K562 (cell line): ENCODE data around the gene MEDAG. TPM values are rescaled to one million over a fixed set of nuclear protein-coding genes. Genes with fewer than 3 reads are reported as not detected.

Source experiments
- ATAC-seq: fragments of 200-7000 bp; cut with Tn5 transposase; 3 replicates; pipeline ENCODE4 v1.9.1; 2020; ENCODE audit warnings: moderate library complexity
- BruUV-seq: library from RNA; stranded (reverse); fragments of 400-500 nt; replicated peaks from 2 replicates; lab custom pipeline; 2021; lab: Mats Ljungman, UMichigan
- CTCF ChIA-PET: fragments of 300-600 bp; formaldehyde crosslinking; extraction: SDS; loops from one replicate; lab custom pipeline; 2021; ENCODE audit warnings: low intra/inter-chr PET ratio; lab: Yijun Ruan, JAX
- POLR2A ChIA-PET: fragments of 300-600, 350-650 bp; sonication (Branson Sonifier 250); formaldehyde crosslinking; extraction: SDS; loops from one replicate; lab custom pipeline; 2021; ENCODE audit warnings: antibody characterized with exemption, inconsistent platforms; lab: Yijun Ruan, JAX
- DNase-seq, 4 experiments: peaks; one replicate each; pipeline versions ENCODE4 v3.0.0 to v3.0.0-alpha.2; 2011 to 2018; ENCODE audit warnings: low spot score in 3 of 4, mixed read lengths in 3 of 4; ENCODE audit errors: extremely low read depth in 1 of 4
- FAIRE-seq: peaks from 2 replicates; lab custom pipeline; 2011; peaks lifted over from hg19 to GRCh38; lab: Jason Lieb, UNC
- H2AFZ ChIP-seq: 2 replicates; pipeline ENCODE4 v1.6.0; 2011; ENCODE audit warnings: low read depth, low read length, control low read depth, inconsistent platforms
- H3K27ac ChIP-seq: fragments of 200-600 bp; 3 replicates; pipeline ENCODE4 v1.8.0; 2011; ENCODE audit warnings: low read depth, mild to moderate bottlenecking, control low read depth, inconsistent platforms, low read length, moderate library complexity, mixed read lengths; ENCODE audit errors: extremely low read depth
- H3K27me3 ChIP-seq, 2 experiments: fragments of 300-600 bp in 1 of 2; 2 replicates in 1 of 2; 3 replicates in 1 of 2; pipeline versions ENCODE4 v1.6.0 to v1.8.0; 2011; ENCODE audit warnings: inconsistent platforms in 2 of 2, low read length in 2 of 2, mild to moderate bottlenecking in 1 of 2, mixed read lengths in 1 of 2, moderate library complexity in 1 of 2; ENCODE audit not compliant: control insufficient read depth in 2 of 2, insufficient read depth in 2 of 2
- H3K36me3 ChIP-seq: fragments of 300-600 bp; 3 replicates; pipeline ENCODE4 v1.8.0; 2011; ENCODE audit warnings: mild to moderate bottlenecking, low read length, inconsistent platforms; ENCODE audit not compliant: control insufficient read depth, insufficient read depth
- H3K4me1 ChIP-seq, 2 experiments: fragments of 200-600 bp in 1 of 2; replicated peaks in 1 of 2; 2 replicates in 1 of 2; 3 replicates in 1 of 2; pipeline versions ENCODE4 v1.5.1 to v1.8.0; 2011; ENCODE audit warnings: inconsistent platforms in 2 of 2, low read length in 2 of 2, mild to moderate bottlenecking in 1 of 2, mixed read lengths in 1 of 2, moderate library complexity in 1 of 2; ENCODE audit not compliant: control insufficient read depth in 2 of 2, insufficient read depth in 2 of 2
- H3K4me2 ChIP-seq: 2 replicates; pipeline ENCODE4 v1.6.1; 2011; ENCODE audit warnings: low read length, control low read depth, inconsistent platforms, mixed read lengths; ENCODE audit not compliant: insufficient read depth
- H3K4me3 ChIP-seq: fragments of 200-600 bp; sonication (generic), shearing (Covaris generic); 2 replicates; pipeline ENCODE4 v1.5.1; 2016; ENCODE audit warnings: control low read depth, inconsistent platforms
- H3K79me2 ChIP-seq: fragments of 200-600 bp; 3 replicates; pipeline ENCODE4 v1.8.0; 2011; ENCODE audit warnings: low read length, inconsistent platforms; ENCODE audit not compliant: control insufficient read depth, insufficient read depth
- H3K9ac ChIP-seq, 2 experiments: 2 replicates each; pipeline versions ENCODE4 v1.6.0 to v1.6.1; 2011; ENCODE audit warnings: low read depth in 2 of 2, low read length in 2 of 2, control low read depth in 1 of 2, inconsistent platforms in 1 of 2, mild to moderate bottlenecking in 1 of 2, mixed read lengths in 1 of 2; ENCODE audit not compliant: insufficient read depth in 1 of 2
- H3K9me1 ChIP-seq: one replicate; pipeline ENCODE4 v1.6.0; 2011; ENCODE audit warnings: inconsistent platforms, mild to moderate bottlenecking, low read length, moderate library complexity; ENCODE audit not compliant: control insufficient read depth, insufficient read depth
- H3K9me3 ChIP-seq: replicated peaks from 2 replicates; pipeline ENCODE4 v1.5.1; 2011; ENCODE audit warnings: low read depth, low read length, inconsistent platforms; ENCODE audit not compliant: control insufficient read depth, insufficient read depth
- H4K20me1 ChIP-seq: replicated peaks from 2 replicates; pipeline ENCODE4 v1.6.1; 2011; ENCODE audit warnings: low read length, inconsistent platforms, mixed read lengths; ENCODE audit not compliant: control insufficient read depth, insufficient read depth
- ATF7 ChIP-seq: fragments of 450-650 bp; IDR thresholded peaks from 2 replicates; pipeline ENCODE4 v1.7.1; 2014; ENCODE audit warnings: mild to moderate bottlenecking, moderate library complexity
- CBFA2T3 ChIP-seq: fragments of 450-650 bp; IDR thresholded peaks from 2 replicates; pipeline ENCODE4 v1.6.1; 2017
- CSDE1 ChIP-seq, 2 experiments: fragments of 450-650 bp; IDR thresholded peaks; 2 replicates each; pipeline ENCODE4 v1.6.1; 2016; ENCODE audit warnings: mild to moderate bottlenecking in 1 of 2
- ELF1 ChIP-seq: fragments of 200-800 bp; sonication (Bioruptor generic); IDR thresholded peaks from 2 replicates; pipeline ENCODE4 v1.6.1; 2016; ENCODE audit warnings: missing genetic modification characterization, missing compliant biosample characterization
- FOXA1 ChIP-seq: fragments of 450-650 bp; IDR thresholded peaks from 2 replicates; pipeline ENCODE4 v1.6.1; 2016; ENCODE audit warnings: mild to moderate bottlenecking, borderline replicate concordance
- GATAD2B ChIP-seq: fragments of 450-650 bp; IDR thresholded peaks from 2 replicates; pipeline ENCODE4 v1.6.1; 2017; ENCODE audit warnings: mild to moderate bottlenecking, borderline replicate concordance
- HIVEP1 ChIP-seq: fragments of 250-450 bp; sonication (Bioruptor Pico); IDR thresholded peaks from 2 replicates; pipeline ENCODE4 v1.4.0; 2020; ENCODE audit warnings: mild to moderate bottlenecking
- HSF4 ChIP-seq: fragments of 250-450 bp; sonication (Bioruptor Pico); IDR thresholded peaks from 2 replicates; pipeline ENCODE4 v2.1.2; 2022; ENCODE audit warnings: mild to moderate bottlenecking, moderate library complexity, borderline replicate concordance
- MED1 ChIP-seq: sonication (generic); formaldehyde crosslinking; IDR thresholded peaks from 2 replicates; pipeline ENCODE4 v1.8.1; 2023; ENCODE audit warnings: missing genetic modification reagents, borderline replicate concordance
- MXI1 ChIP-seq: IDR thresholded peaks from 2 replicates; pipeline ENCODE4 v1.6.1; 2011; ENCODE audit warnings: low read depth, mild to moderate bottlenecking, improper control_type of control experiment, low read length
- PRMT5 ChIP-seq: sonication (generic); formaldehyde crosslinking; IDR thresholded peaks from 2 replicates; pipeline ENCODE4 v1.5.0; 2020; ENCODE audit warnings: missing genetic modification reagents
- PTTG1 ChIP-seq: fragments of 450-650 bp; IDR thresholded peaks from 2 replicates; pipeline ENCODE4 v1.6.1; 2016; ENCODE audit warnings: low read depth, mild to moderate bottlenecking, missing genetic modification characterization, missing compliant biosample characterization
- SOX6 ChIP-seq: fragments of 450-650 bp; IDR thresholded peaks from 2 replicates; pipeline ENCODE4 v1.6.1; 2014; ENCODE audit warnings: mild to moderate bottlenecking
- U2AF2 ChIP-seq: fragments of 200-400 bp; formaldehyde crosslinking; optimal IDR thresholded peaks from 2 replicates; pipeline ENCODE3; 2017; ENCODE audit warnings: low read depth, mild to moderate bottlenecking, low read length
- USF2 ChIP-seq: sonication (generic); formaldehyde crosslinking; IDR thresholded peaks from 2 replicates; pipeline ENCODE4 v1.5.0; 2020; ENCODE audit warnings: missing genetic modification reagents
- ZC3H4 ChIP-seq: sonication (generic); formaldehyde crosslinking; IDR thresholded peaks from 2 replicates; pipeline ENCODE4 v1.9.0; 2021; ENCODE audit warnings: missing genetic modification reagents, borderline replicate concordance
- ZNF224 ChIP-seq: sonication (generic); formaldehyde crosslinking; IDR thresholded peaks from 2 replicates; pipeline ENCODE4 v1.8.0; 2022; ENCODE audit warnings: mild to moderate bottlenecking, missing genetic modification reagents
- WGBS: fragments of 100-300 bp; shearing (Covaris generic); methylation state at CpG from one replicate; pipeline ENCODE4 v1.1.6; 2016; ENCODE audit warnings: low coverage, mixed read lengths; ENCODE audit not compliant: insufficient coverage; ENCODE audit errors: missing lambda C conversion rate; 5-methylcytosine and 5-hydroxymethylcytosine counted together
- in situ Hi-C: fragments of 300-500 bp; cut with MboI; formaldehyde crosslinking; loops from 4 replicates; pipeline ENCODE4 v1.15.0; 2018; ENCODE audit warnings: inconsistent platforms, mixed read lengths
- intact Hi-C: fragments of 100-400 bp; cut with micrococcal nuclease; formaldehyde crosslinking; loops from 2 replicates; pipeline ENCODE4 v1.14.2; 2022
- polyA plus RNA-seq, 8 experiments: library from polyadenylated mRNA; depleted of rRNA in 4 of 8; stranded (reverse) in 5 of 8; unstranded in 3 of 8; fragments of >200 nt; fragmentation: Nextera tagmentation in 2 of 8; fragmentation: Illumina TruSeq in 1 of 8; extraction: Ambion mirVana in 2 of 8; extraction: Trizol in 1 of 8; gene quantifications; 2 replicates each; pipeline versions ENCODE4 v1.2.1 to v1.2.3, GENCODE V29; 2011 to 2014; ENCODE audit warnings: inconsistent platforms in 1 of 8, missing spikeins in 1 of 8
- total RNA-seq, 7 experiments: library from RNA; depleted of rRNA in 6 of 7; stranded (reverse); fragments of >200 nt in 6 of 7; fragmentation: Illumina TruSeq in 2 of 7; extraction: Trizol in 2 of 7; gene quantifications; 2 replicates each; pipeline versions ENCODE4 v1.2.1 to v1.2.3, GENCODE V29; 2011 to 2021; ENCODE audit warnings: low replicate concordance in 1 of 7

The MEDAG gene
- total and polyA plus RNA-seq, 9 of the 15 experiments (the other 6 are each of a cell fraction or from before 2014, with no cell fraction given): not detected

DNA sequence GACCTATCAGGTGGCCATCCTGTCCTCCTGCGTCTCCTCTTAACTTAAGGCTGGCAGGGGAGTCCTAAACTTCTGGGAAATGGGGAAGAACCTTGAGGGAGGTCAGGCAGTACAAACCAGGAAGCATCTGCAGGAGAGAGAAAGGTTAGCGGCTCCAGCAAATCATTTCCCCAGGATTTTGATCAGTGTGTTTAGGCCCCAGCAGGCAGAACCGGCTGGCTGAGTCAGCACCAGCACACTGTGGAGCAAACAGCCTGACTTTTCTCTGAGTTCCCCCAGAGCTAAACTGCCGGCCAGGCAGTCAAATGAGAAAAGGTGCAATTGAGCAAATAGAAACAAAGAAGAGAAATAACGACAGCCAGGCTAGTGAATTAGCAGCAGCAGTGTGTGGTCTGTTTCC lies 46.7 kb upstream of the MEDAG start:
- Histone ChIP-seq H3K79me2 (no peaks in the 10 kb centered on the region), H2AFZ (no peak overlapping the region), H3K9me3 (no peaks in the 10 kb centered on the region), H3K4me3 (no peak overlapping the region), H3K4me1 (no peaks in the 10 kb centered on the region; a peak in 1 of 5 replicates), H4K20me1 (no peaks in the 10 kb centered on the region; the same call in 1 of the 2 replicates), H3K9me1 (no peaks in the 10 kb centered on the region), H3K27me3 (peaks cover 2 to 19% of the 10 kb centered on the region in 2 experiments; a peak in 3 of 5 replicates), H3K4me2 (no peak overlapping the region), H3K36me3 (no peaks in the 10 kb centered on the region), H3K27ac (no peak overlapping the region), H3K9ac (no peak overlapping the region)
- 0% methylated on average over 5 of the region's 5 CpGs for WGBS
- DNase-seq (no peak), FAIRE-seq (no peak), ATAC-seq (no peak)
- ChIA-PET POLR2A (no interaction called here), CTCF (no interaction called here)
- no TSS peak for BruUV-seq
- in situ Hi-C loops (no loop called here), intact Hi-C loops (no loop called here)
- TF ChIP-seq MXI1: no peak

- Histone ChIP-seq H3K9me1 (no peaks in the 10 kb centered on the region), H3K4me2 (no peak overlapping the region), H2AFZ (no peak overlapping the region), H3K27ac (no peak overlapping the region), H3K4me1 (no peaks in the 10 kb centered on the region; a peak in 1 of 5 replicates), H3K4me3 (no peak overlapping the region), H3K79me2 (no peaks in the 10 kb centered on the region), H4K20me1 (no peaks in the 10 kb centered on the region; the same call in 1 of the 2 replicates), H3K36me3 (no peaks in the 10 kb centered on the region), H3K9ac (no peak overlapping the region), H3K27me3 (peaks cover 2 to 19% of the 10 kb centered on the region in 2 experiments; a peak in 3 of 5 replicates), H3K9me3 (no peaks in the 10 kb centered on the region)
- no TSS peak for BruUV-seq
- 0% methylated on average over 3 of the region's 3 CpGs for WGBS
- intact Hi-C loops (loop anchor here (10.0 kb wide), 1 partner anchor 186 kb away; no protein-coding TSS in a partner anchor), in situ Hi-C loops (no loop called here)
- no peak for ATAC-seq
- DNase-seq: no peak
- ChIA-PET CTCF (no interaction called here), POLR2A (interaction anchor here (0.7 kb wide), 1 partner anchor 241 kb away, joined by 3 read pairs; no protein-coding TSS in a partner anchor)
- FAIRE-seq: no peak
- TF ChIP-seq U2AF2: no peak
- no peak for TF ChIP-seq HIVEP1
- no peak for TF ChIP-seq PRMT5 (CRISPR knock-in tag)
- no peak for TF ChIP-seq ELF1 (tag)
- no peak for TF ChIP-seq ATF7
- no peak for TF ChIP-seq MED1 (CRISPR knock-in tag)
- no peak for TF ChIP-seq GATAD2B
- no peak for TF ChIP-seq PTTG1 (tag)
- TF ChIP-seq CSDE1 (IDR thresholded peaks at IDR 0.05): no peak
- no peak for TF ChIP-seq SOX6
- no peak for TF ChIP-seq ZNF224 (CRISPR knock-in tag)
- no peak for TF ChIP-seq ZC3H4 (CRISPR knock-in tag)
- no peak for TF ChIP-seq HSF4 (CRISPR knock-in tag)
- TF ChIP-seq CBFA2T3: no peak
- TF ChIP-seq USF2 (CRISPR knock-in tag): no peak
- no peak for TF ChIP-seq FOXA1
Measured at GRCh38 chr13:30861163-30861562, 44.9 kb upstream of the MEDAG start.
